ENCODE measurements around the gene CLIC5. TPM values are rescaled to one million over a fixed set of nuclear protein-coding genes. Genes with fewer than 3 reads are reported as not detected.

The CLIC5 gene
- 0.05 TPM for total RNA-seq (2021; ENCODE audit: unreplicated experiment)
- polyA plus RNA-seq (2012; ENCODE audit: insufficient read length): not detected
- Bru-seq, nascent RNA: percentile 0 among the genes with signal in this experiment
- percentile 0 among the genes with signal in this experiment for BruChase-seq, experiment 1, labeled RNA remaining after a 2-hour chase
- BruChase-seq, experiment 2, labeled RNA remaining after a 6-hour chase: percentile 0 among the genes with signal in this experiment
- long read RNA-seq: 0 reads

DNA sequence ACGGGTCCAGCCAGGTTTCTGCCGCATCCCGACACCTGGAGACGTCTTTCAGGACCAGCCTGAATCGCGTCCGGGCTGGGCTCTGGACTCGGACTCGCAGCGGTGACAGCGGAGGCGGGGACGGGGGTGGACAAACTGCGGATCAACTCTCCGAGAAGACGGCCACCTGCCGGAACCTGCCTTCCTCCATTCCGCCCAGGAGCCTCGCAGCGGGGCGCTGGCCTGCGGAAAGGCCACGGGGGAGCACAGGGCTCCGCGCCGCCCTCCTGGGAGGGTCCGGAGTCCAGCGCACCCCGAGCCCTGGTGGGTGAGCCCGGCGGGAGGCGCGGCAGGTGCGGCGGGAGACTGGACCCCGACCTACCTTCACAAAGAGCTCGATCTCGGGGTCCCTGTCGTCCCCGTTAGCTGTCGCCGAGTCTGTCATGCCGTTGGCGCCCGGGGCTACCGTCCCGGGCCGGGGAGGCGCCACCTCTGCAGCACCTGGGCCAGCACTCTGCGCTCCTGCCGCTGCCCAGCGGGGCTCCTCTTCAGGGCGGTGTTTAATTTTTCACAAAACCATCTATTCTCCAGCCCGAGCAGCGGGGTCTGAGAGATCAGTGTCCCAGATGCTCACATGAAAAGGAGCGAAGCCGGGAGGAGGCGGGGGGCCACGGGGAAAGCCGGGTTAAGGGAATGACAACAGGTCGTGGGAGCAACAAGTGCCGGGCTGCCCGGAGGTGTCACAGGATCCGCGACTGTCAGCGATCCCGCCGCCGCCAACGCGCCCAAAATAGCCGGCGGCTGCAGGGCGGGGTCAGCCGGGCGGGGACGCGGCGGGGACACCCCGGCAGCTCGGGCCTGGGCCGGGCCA lies at the start of gene CLIC5:
Gene CLIC5 (minus strand): TSS at position 742 of the 850 bp plus-strand sequence. CDS start 318 bp downstream, at position 424.
- H3K4me1 ChIP-seq (ENCODE audit: control insufficient read depth, insufficient read depth, low read length): peaks cover 5% of the 10 kb centered on the region; the same call in 1 of the 2 replicates
- peaks cover 2% of the 10 kb centered on the region; the same call in 1 of the 2 replicates for H3K36me3 ChIP-seq (ENCODE audit: control insufficient read depth, insufficient read depth, low read length)
- H3K9me3 ChIP-seq (ENCODE audit: control insufficient read depth, insufficient read depth, low read depth, low read length): no peaks in the 10 kb centered on the region
- TF ChIP-seq, protein P1, sequence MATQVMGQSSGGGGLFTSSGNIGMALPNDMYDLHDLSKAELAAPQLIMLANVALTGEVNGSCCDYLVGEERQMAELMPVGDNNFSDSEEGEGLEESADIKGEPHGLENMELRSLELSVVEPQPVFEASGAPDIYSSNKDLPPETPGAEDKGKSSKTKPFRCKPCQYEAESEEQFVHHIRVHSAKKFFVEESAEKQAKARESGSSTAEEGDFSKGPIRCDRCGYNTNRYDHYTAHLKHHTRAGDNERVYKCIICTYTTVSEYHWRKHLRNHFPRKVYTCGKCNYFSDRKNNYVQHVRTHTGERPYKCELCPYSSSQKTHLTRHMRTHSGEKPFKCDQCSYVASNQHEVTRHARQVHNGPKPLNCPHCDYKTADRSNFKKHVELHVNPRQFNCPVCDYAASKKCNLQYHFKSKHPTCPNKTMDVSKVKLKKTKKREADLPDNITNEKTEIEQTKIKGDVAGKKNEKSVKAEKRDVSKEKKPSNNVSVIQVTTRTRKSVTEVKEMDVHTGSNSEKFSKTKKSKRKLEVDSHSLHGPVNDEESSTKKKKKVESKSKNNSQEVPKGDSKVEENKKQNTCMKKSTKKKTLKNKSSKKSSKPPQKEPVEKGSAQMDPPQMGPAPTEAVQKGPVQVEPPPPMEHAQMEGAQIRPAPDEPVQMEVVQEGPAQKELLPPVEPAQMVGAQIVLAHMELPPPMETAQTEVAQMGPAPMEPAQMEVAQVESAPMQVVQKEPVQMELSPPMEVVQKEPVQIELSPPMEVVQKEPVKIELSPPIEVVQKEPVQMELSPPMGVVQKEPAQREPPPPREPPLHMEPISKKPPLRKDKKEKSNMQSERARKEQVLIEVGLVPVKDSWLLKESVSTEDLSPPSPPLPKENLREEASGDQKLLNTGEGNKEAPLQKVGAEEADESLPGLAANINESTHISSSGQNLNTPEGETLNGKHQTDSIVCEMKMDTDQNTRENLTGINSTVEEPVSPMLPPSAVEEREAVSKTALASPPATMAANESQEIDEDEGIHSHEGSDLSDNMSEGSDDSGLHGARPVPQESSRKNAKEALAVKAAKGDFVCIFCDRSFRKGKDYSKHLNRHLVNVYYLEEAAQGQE (IDR thresholded peaks at IDR 0.05; ENCODE audit: insufficient read depth in 1 of 2, low read depth in 2 of 2, low read length in 1 of 2): no peak
- TF ChIP-seq POLR2AphosphoS5 (IDR thresholded peaks at IDR 0.05; ENCODE audit: low read depth, low read length) (no peak), TCF7L2 (IDR thresholded peaks at IDR 0.05; ENCODE audit: low read depth, low read length) (no peak), SIN3A (IDR thresholded peaks at IDR 0.05; ENCODE audit: borderline replicate concordance, insufficient read depth, low read depth, low read length) (no peak)
- TF ChIP-seq, protein P2, sequence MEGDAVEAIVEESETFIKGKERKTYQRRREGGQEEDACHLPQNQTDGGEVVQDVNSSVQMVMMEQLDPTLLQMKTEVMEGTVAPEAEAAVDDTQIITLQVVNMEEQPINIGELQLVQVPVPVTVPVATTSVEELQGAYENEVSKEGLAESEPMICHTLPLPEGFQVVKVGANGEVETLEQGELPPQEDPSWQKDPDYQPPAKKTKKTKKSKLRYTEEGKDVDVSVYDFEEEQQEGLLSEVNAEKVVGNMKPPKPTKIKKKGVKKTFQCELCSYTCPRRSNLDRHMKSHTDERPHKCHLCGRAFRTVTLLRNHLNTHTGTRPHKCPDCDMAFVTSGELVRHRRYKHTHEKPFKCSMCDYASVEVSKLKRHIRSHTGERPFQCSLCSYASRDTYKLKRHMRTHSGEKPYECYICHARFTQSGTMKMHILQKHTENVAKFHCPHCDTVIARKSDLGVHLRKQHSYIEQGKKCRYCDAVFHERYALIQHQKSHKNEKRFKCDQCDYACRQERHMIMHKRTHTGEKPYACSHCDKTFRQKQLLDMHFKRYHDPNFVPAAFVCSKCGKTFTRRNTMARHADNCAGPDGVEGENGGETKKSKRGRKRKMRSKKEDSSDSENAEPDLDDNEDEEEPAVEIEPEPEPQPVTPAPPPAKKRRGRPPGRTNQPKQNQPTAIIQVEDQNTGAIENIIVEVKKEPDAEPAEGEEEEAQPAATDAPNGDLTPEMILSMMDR (IDR thresholded peaks at IDR 0.05): no peak
- DNase-seq (ENCODE audit: low read depth, low spot score) (no peak), ATAC-seq (peak; percentile 57)
- POLR2A ChIA-PET: no interaction called here
- CTCF ChIA-PET: no interaction called here
- H3K27me3 ChIP-seq (ENCODE audit: control insufficient read depth, insufficient read depth, low read length): peaks cover 40% of the 10 kb centered on the region
- in situ Hi-C loops (cut with HindIII; ENCODE audit: low pct_unique_long_range_greater_than_20kb, low sequenced_read_pairs) (no loop called here), intact Hi-C loops (cut with micrococcal nuclease; ENCODE audit: unreplicated experiment) (no loop called here)
- H3K27ac ChIP-seq (ENCODE audit: low read length): no peak within 1 kb of the TSS
- H3K4me3 ChIP-seq (ENCODE audit: low read depth in 2 of 2, low read length in 2 of 2): peak within 1 kb of the TSS; percentile 22 to 38
- no TSS peak for BruUV-seq (replicated peaks)

DNA sequence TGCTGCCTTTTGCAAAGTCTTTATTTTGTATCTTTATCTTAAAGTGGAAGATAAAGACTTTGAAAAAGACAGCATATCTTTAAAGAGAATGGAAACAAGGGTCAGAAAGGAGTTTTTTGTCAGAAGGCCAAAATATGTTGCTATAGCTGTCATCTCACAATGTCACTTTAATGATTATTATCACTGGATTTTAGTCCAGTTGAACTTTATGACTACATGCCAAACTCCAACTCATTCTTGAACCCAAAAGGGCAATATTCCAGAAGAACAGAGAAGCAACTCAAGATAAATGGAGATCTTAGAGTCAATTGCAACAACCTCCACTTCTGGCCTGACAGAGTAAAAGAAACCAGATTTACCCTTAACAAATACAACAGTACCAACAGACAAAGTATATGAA lies 47.3 kb upstream of the CLIC5 start:
- ChIA-PET CTCF (no interaction called here), POLR2A (no interaction called here)
- no TSS peak for BruUV-seq (replicated peaks)
- ATAC-seq (no peak), DNase-seq (ENCODE audit: low read depth, low spot score) (no peak)
- intact Hi-C loops (cut with micrococcal nuclease; ENCODE audit: unreplicated experiment): no loop called here
- Histone ChIP-seq H3K27me3 (ENCODE audit: control insufficient read depth, insufficient read depth, low read length) (0 out of 2 replicates have a peak, but pooled peaks cover 5% of the 10 kb centered on the region), H3K9me3 (ENCODE audit: control insufficient read depth, insufficient read depth, low read depth, low read length) (no peaks in the 10 kb centered on the region), H3K36me3 (ENCODE audit: control insufficient read depth, insufficient read depth, low read length) (no peaks in the 10 kb centered on the region; the same call in 1 of the 2 replicates), H3K4me3 (ENCODE audit: low read depth in 2 of 2, low read length in 2 of 2) (no peak overlapping the region), H3K4me1 (ENCODE audit: control insufficient read depth, insufficient read depth, low read length) (no peaks in the 10 kb centered on the region), H3K27ac (ENCODE audit: low read length) (no peak overlapping the region)
- TF ChIP-seq, protein P1 (IDR thresholded peaks at IDR 0.05; ENCODE audit: insufficient read depth in 1 of 2, low read depth in 2 of 2, low read length in 1 of 2): no peak
- TF ChIP-seq SIN3A (IDR thresholded peaks at IDR 0.05; ENCODE audit: borderline replicate concordance, insufficient read depth, low read depth, low read length) (no peak), TCF7L2 (IDR thresholded peaks at IDR 0.05; ENCODE audit: low read depth, low read length) (no peak), POLR2AphosphoS5 (IDR thresholded peaks at IDR 0.05; ENCODE audit: low read depth, low read length) (no peak)
- TF ChIP-seq, protein P2 (IDR thresholded peaks at IDR 0.05): no peak
- in situ Hi-C loops (cut with HindIII; ENCODE audit: low pct_unique_long_range_greater_than_20kb, low sequenced_read_pairs): no loop called here

Data from Panc1 (cell line).